Activated naive CD4-positive, alpha-beta T cell treated with Interleukin-2 at 50 U/mL for 16 hours (primary cell): ENCODE measurements around the gene FAM83D.
"Not testable (repeated sequence)": the region's sequence is repeated elsewhere in the genome, so short reads cannot be mapped to it uniquely, and the experiment has no call there.

ENCODE experiments used
- DNase-seq: peaks from one replicate; pipeline ENCODE4 v3.0.0-alpha.2; 2020

FAM83D gene

DNA sequence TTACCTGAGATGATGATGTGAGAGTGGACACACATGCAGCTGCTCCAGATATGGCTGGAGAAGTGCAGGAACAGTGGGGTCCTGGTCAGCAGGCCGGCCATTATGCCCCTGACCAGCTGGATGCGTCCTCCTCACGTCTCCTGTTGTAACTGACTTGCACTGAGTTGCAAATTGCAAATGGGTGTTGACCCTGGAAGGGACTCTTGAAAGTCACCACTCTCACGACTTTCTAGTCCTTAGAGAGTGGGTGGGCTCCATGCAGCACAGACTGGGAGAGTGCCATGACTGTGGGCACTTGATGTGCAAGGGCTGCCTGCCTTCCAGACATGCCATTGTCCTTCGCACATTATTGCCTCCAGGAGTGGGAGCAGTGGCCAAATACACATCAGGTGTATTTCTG, 10.8 kb downstream of the FAM83D start:
- DNase-seq, result no peak

- no peak for DNase-seq
Observed at GRCh38 chr20:38937978-38938473, 11.8 kb downstream of the FAM83D start.

DNA sequence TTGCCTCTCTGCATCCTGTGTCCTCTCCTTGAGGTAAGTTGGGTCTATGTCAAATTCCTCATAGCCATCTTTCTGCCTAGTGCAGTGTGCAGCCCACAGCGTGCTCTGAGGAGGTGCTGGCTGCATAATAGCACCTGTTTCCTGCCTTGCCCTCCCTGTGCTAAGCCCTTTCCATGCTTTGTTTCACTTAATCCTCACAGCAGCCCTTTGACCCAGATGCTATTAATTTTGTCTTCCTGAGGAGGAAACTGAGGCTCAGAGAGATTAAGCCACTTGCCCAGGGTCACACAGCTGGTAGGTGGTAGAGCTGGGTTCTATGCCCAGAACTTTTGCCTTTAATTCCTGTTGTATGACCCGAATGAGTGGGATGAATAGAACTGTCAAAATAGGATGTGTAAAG, 13.5 kb downstream of the FAM83D start:
- DNase-seq, result no peak

- no peak for DNase-seq
Observed at GRCh38 chr20:38940644-38941043, 14.4 kb downstream of the FAM83D start.

- DNase-seq, result no peak
Observed at GRCh38 chr20:38941726-38942389, 15.6 kb downstream of the FAM83D start.

DNA sequence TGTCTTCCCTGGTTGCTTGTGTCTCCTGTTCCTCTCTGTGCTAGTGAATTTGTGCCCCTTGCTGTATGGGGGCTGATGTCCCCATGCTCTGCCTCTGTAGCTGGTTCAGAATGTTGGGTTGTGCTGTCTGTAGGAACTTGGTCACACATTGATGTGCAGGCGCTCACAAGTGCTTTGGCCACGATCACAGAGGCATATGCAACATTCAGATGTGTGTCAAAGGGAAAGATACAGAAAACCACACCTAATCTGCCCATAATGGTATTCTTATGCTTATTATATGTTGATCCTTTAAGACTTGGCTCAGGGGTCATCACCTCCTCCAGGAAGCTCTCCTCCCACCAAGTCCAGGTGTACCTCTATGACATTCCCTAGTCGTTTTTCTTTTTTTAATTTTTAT, 18.8 kb downstream of the FAM83D start:
- DNase-seq, result no peak

DNA sequence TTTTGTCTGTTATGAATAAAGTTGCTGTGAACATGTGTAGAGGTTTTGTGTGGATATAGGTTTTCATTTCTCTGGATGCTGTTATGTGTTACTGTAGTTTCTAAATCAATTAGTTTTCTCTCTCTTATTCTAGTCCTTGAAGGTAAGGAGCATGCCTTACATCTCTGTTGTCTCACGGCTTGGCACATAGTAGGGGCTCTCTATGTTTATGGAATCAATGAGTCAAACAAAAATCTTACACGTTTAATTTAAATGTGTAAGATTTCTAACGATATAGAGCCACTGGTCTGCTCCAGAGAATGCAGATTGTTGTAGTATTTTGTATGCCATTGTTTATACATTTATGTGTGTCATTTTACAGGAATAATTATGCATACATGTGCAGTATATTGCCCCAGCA, 20.6 kb downstream of the FAM83D start:
- DNase-seq, result no peak

DNA sequence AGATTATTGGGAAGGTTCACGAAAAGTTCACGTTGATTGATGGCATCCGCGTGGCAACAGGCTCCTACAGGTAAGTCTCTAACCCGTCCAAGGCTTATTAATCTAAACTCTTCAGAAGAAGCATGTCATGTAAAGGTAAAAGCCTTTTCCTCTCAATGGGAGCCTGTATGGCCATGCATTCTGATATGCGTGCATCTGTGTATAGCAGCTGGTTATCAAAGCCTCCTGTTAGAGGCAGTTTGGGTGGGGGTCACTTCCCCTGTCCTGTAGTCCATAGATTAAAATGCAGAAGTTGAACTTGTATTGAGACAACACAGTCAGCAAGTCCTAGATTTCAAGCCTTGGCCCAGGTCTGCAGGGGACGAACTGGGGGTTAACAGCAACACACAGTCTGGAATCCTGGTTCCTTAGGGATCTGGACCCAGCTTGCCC, 21.7 kb downstream of the FAM83D start:
- no peak for DNase-seq

- DNase-seq, result no peak
Observed at GRCh38 chr20:38950254-38950653, 24.0 kb downstream of the FAM83D start.

DNA sequence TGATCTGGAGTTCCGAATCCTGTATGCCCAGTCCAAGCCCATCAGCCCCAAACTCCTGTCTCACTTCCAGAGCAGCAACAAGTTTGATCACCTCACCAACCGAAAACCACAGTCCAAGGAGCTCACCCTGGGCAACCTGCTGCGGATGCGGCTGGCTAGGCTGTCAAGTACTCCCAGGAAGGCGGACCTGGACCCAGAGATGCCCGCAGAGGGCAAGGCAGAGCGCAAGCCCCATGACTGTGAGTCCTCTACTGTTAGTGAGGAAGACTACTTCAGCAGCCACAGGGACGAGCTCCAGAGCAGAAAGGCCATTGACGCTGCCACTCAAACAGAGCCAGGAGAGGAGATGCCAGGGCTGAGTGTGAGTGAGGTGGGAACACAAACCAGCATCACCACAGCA, 25.4 kb downstream of the FAM83D start:
- DNase-seq, result no peak

GRCh38 chr20:38952153-38952552, 25.9 kb downstream of the FAM83D start:
- no peak for DNase-seq

GRCh38 chr20:38953630-38954340, 27.6 kb downstream of the FAM83D start:
- no peak for DNase-seq

DNA sequence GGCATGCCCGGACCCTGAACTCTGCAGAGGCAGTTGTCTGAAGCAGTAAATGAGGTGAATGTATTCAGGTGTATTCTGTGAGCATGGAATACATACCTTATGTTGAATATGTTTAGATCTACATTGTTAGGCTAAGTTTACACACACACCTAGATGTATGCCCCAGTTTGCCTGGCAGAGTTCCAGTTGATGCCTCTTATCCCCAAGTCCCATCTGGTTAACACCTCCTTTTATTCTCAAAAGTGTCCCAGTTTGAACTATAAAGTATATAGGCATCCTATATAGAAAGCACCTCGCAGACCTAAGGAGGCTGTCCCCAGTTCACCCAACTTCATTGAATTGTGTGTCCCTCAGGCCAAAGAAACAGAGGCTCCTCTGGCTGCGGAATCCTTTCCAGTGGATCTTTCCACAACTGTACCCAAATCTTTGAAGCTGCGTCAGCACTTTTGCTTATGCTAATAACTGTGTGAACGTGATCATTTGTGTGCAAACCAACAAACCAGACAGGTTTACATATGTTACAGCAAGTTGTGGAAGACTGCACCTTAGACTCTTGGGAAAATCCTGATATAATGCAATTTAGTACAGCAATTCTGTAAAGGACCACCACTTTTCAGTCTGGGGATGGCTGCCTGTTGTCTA, 31.1 kb downstream of the FAM83D start:
- DNase-seq, result no peak

DNA sequence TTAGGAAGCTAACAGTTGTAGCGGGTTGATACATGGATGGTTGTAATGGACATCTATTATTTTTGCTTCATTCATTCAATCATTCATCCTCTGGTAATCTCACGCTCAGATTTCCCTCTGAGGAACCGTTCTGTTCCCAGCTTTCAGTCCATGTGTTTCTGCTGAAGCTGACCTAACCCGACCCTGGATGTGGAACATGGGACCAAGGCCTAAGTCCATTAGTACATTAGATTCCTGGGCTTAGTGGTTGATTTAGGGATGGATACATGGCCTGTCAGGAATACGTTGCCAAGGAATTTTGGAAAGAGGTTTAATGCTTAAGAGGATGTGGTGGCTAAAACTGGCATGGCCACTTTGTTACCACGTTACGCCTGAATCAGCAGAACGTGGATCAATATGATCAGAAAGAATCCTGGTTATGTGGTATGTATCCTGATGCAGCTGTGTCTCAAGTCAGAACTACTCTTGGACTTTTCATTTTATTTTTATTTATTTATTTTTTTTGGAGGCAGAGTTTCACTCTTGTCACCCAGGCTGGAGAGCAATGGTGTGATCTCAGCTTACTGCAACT, 31.8 kb downstream of the FAM83D start:
- no peak for DNase-seq

GRCh38 chr20:38960187-38960687, 34.0 kb downstream of the FAM83D start:
- DNase-seq, result not testable (repeated sequence)

GRCh38 chr20:38961530-38962043, 35.4 kb downstream of the FAM83D start:
- peak; percentile 23 for DNase-seq

DNA sequence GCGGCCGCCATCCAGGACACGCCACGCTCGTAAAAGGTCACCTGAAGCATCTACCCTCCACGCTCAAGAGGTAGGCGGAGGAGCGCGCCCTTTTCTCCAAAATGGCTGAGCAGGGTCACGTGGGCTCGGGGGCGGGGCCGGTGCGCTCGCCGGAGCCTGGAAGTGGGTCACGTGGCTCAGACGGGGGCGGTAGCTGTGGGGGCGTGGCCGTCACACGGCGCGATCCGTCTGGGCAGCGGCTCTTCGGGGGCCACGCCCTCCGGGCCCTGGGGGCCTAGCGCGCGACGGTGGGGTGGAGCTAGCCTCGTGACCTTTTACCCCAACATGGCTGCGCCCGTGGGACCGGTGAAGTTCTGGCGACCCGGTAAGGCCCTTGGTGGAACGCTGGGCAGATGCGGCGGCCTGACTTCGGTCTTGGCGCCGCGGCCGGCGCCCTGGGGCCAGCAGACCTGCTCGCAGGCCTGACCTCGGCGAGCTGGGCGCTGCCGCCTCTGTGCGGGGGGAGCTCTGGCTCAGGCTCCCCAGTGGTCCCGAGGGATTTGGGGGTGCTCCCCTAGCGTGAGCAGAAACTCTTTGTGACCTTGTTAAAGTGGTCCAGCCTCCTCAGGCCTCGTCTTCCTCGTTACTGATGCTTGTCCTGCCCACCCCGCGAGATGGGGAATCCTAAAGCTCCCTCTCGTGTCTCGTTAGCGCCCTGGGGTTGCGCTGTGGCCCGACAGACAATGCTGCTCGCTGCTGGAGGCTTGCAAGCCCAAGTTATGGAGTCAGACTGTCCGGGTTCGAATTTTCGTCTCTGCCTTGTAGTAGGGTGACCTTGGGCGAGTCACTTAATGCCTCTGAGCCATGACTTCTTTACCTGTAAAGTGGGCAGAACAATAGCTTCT, 36.1 kb downstream of the FAM83D start, which contains the start of gene DHX35:
Gene DHX35, plus strand, starts transcription at position 301 of the 884 bp plus-strand sequence. Its CDS starts 24 bp downstream, at position 325.
- DNase-seq, result peak; percentile 99

GRCh38 chr20:38962928-38963401, 36.7 kb downstream of the FAM83D start:
- no peak for DNase-seq

DNA sequence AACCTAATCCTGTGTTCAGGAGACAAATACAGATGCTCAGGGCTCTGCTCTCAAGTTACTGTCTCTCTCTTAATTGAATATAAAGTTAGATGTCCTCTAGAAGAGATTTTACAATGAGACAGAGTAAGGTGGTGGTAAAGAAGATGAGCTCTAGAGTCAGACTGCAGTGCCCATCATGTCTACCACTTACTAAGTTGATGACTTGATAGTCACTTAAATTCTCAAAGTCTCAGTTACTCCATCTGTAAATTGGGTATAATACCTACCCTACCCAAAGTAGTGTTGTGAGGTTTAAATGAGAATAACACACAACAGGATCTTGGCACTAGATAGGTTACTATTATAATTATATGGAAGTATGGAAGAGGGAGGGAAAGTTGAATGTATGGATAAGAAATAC, 37.5 kb downstream of the FAM83D start:
- no peak for DNase-seq

DNA sequence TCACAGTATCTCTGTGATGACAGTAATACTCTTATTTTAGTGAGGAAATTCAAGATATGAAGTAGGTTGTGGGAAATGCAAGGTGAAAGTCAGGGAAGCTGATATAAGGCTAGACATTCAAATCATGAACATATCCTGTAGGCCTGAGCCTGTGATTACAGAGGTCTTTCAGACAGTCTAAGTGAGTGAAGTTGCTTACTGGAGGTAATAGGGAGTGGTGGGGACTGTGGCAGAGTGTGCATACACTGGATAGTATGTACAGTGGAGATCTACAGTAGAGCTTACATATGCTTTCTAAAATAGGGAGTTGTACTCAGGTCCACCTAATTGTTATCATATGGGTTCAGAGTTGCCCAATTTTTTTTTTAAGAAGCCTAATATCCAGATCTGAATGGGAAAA, 39.0 kb downstream of the FAM83D start:
- DNase-seq, result no peak

DNA sequence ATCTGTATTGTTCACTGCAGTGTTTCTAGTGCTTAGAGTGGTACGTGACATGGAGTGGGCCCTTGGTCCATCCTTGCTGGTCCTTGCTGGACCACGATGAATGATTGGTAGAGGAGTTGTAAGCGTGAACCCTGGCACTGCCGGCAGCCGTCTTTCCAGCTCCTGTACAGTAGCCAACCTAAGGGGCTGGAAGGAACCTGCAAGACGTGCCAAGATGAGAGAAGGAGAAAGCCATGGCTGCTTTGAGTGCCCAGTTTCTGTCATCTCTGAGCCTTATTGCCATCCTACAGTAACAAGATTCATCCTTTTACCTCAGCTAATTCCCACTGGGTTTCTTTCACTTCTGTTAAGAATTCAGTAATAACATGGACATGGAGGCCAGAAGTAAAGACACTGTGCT, 41.9 kb downstream of the FAM83D start:
- DNase-seq, result no peak

GRCh38 chr20:38969708-38970107, 43.5 kb downstream of the FAM83D start:
- DNase-seq, result no peak
